IPS-18c (cell line): ENCODE data around the gene SLC4A11.
"Not testable (repeated sequence)": the region's sequence is repeated elsewhere in the genome, so short reads cannot be mapped to it uniquely, and the experiment has no call there.

Source experiments
- H3K4me3 ChIP-seq: 2 replicates; pipeline ENCODE4 v1.7.0; 2013; ENCODE audit warnings: low read depth, mild to moderate bottlenecking, low read length, moderate library complexity; ENCODE audit not compliant: insufficient read depth
- H3K9me3 ChIP-seq: one replicate; pipeline ENCODE4 v1.6.1; 2013; ENCODE audit warnings: mild to moderate bottlenecking, low read length, moderate library complexity; ENCODE audit not compliant: control insufficient read depth, insufficient read depth

SLC4A11 gene

GRCh38 chr20:3194617-3195280, 44.2 kb downstream of the SLC4A11 start:
- H3K4me3 ChIP-seq: no peak overlapping the region
- no peaks in the 10 kb centered on the region for H3K9me3 ChIP-seq

- no peaks in the 10 kb centered on the region for H3K9me3 ChIP-seq
- no peak overlapping the region for H3K4me3 ChIP-seq
These were observed 45.0 kb downstream of the SLC4A11 start for GRCh38 chr20:3193806-3194616.

- no peaks in the 10 kb centered on the region for H3K9me3 ChIP-seq
- no peak overlapping the region for H3K4me3 ChIP-seq
These were observed 46.6 kb downstream of the SLC4A11 start for GRCh38 chr20:3192226-3193015.

- no peaks in the 10 kb centered on the region for H3K9me3 ChIP-seq
- H3K4me3 ChIP-seq: no peak overlapping the region
These were observed 48.3 kb downstream of the SLC4A11 start for GRCh38 chr20:3190681-3191111.

- H3K9me3 ChIP-seq: no peaks in the 10 kb centered on the region
- H3K4me3 ChIP-seq: no peak overlapping the region
These were observed 49.3 kb downstream of the SLC4A11 start for GRCh38 chr20:3189561-3190131.

GRCh38 chr20:3188823-3189413, 50.1 kb downstream of the SLC4A11 start:
- H3K9me3 ChIP-seq: no peaks in the 10 kb centered on the region
- H3K4me3 ChIP-seq: no peak overlapping the region

GRCh38 chr20:3187861-3188260, 51.1 kb downstream of the SLC4A11 start:
- H3K9me3 ChIP-seq, H3K4me3 ChIP-seq: not testable (repeated sequence)

- no peaks in the 10 kb centered on the region for H3K9me3 ChIP-seq
- H3K4me3 ChIP-seq: no peak overlapping the region
These were observed 54.9 kb downstream of the SLC4A11 start for GRCh38 chr20:3183896-3184612.

GRCh38 chr20:3182429-3182828, 56.6 kb downstream of the SLC4A11 start:
- H3K4me3 ChIP-seq, H3K9me3 ChIP-seq: not testable (repeated sequence)

GRCh38 chr20:3181270-3181669, 57.7 kb downstream of the SLC4A11 start:
- no peaks in the 10 kb centered on the region for H3K9me3 ChIP-seq
- H3K4me3 ChIP-seq: no peak overlapping the region

- H3K4me3 ChIP-seq: no peak overlapping the region
- H3K9me3 ChIP-seq: no peaks in the 10 kb centered on the region
These were observed 58.7 kb downstream of the SLC4A11 start for GRCh38 chr20:3180319-3180718.

GRCh38 chr20:3177746-3178485, 61.1 kb downstream of the SLC4A11 start:
- Histone ChIP-seq H3K9me3 (no peaks in the 10 kb centered on the region), H3K4me3 (no peak overlapping the region)
